M059J (cell line): Measurements from ENCODE around the gene ORC1. TPM values are rescaled to one million over a fixed set of nuclear protein-coding genes. Genes with fewer than 3 reads are reported as not detected.
"Not testable (repeated sequence)": the region's sequence is repeated elsewhere in the genome, so short reads cannot be mapped to it uniquely, and the experiment has no call there.

Experiments
- DNase-seq: peaks from one replicate; pipeline ENCODE4 v3.0.0-alpha.2; 2012; ENCODE audit warnings: low read depth
- total RNA-seq: library from RNA; depleted of rRNA; stranded (reverse); fragments of >200 nt; shearing (Covaris generic); gene quantifications from 2 replicates; pipeline ENCODE4 v1.2.3, GENCODE V29; 2014

The ORC1 gene
- total RNA-seq, 1 experiment from 2014 or later: 20.2 TPM

GRCh38 chr1:52386458-52386857 lies 17.8 kb downstream of the ORC1 start:
- no peak for DNase-seq

GRCh38 chr1:52385376-52385775 lies 18.8 kb downstream of the ORC1 start:
- no peak for DNase-seq

- DNase-seq: not testable (repeated sequence)
Measured at GRCh38 chr1:52369851-52370250, 34.4 kb downstream of the ORC1 start.

GRCh38 chr1:52368383-52369172 lies 35.6 kb downstream of the ORC1 start:
- peak; percentile 65 for DNase-seq

- DNase-seq: no peak
Measured at GRCh38 chr1:52367272-52367671, 37.0 kb downstream of the ORC1 start.

GRCh38 chr1:52366517-52366827 lies 37.8 kb downstream of the ORC1 start:
- DNase-seq: no peak

- DNase-seq: peak; percentile 98
Measured at GRCh38 chr1:52365746-52366516, 38.3 kb downstream of the ORC1 start, which contains the start of gene CC2D1B. Gene CC2D1B (minus strand): TSS chr1:52366205. CDS start chr1:52364620, 1,585 bp downstream.

- DNase-seq: peak; percentile 88
Measured at GRCh38 chr1:52365071-52365745, 39.0 kb downstream of the ORC1 start.

- DNase-seq: no peak
Measured at GRCh38 chr1:52364235-52364839, 39.9 kb downstream of the ORC1 start.

GRCh38 chr1:52360595-52360968 lies 43.6 kb downstream of the ORC1 start:
- no peak for DNase-seq

- no peak for DNase-seq
Measured at GRCh38 chr1:52359676-52360594, 44.3 kb downstream of the ORC1 start.

- DNase-seq: no peak
Measured at GRCh38 chr1:52358851-52359497, 45.2 kb downstream of the ORC1 start.

- DNase-seq: no peak
Measured at GRCh38 chr1:52357397-52357796, 46.8 kb downstream of the ORC1 start.

- no peak for DNase-seq
Measured at GRCh38 chr1:52356818-52357355, 47.3 kb downstream of the ORC1 start.

GRCh38 chr1:52355847-52356505 lies 48.2 kb downstream of the ORC1 start:
- no peak for DNase-seq

GRCh38 chr1:52355436-52355835 lies 48.8 kb downstream of the ORC1 start:
- no peak for DNase-seq

- DNase-seq: no peak
Measured at GRCh38 chr1:52352690-52353089, 51.5 kb downstream of the ORC1 start.

GRCh38 chr1:52348704-52349300 lies 55.4 kb downstream of the ORC1 start:
- peak; percentile 17 for DNase-seq

- DNase-seq: no peak
Measured at GRCh38 chr1:52346653-52347052, 57.6 kb downstream of the ORC1 start.
